ENCODE results near the gene TRIP12. TPM values are rescaled to one million over a fixed set of nuclear protein-coding genes. Genes with fewer than 3 reads are reported as not detected.

The TRIP12 gene
- total and polyA plus RNA-seq, 2 of the 8 experiments (the other 6 are each of a cell fraction or from before 2014, with no cell fraction given): 23.1 to 174 TPM

GRCh38 chr2:229740279-229740678, 181.5 kb downstream of the TRIP12 start:
- no peak overlapping the region for H2BK12ac ChIP-seq (ENCODE audit: low read depth, low read length)
- H3K4ac ChIP-seq (replicated peaks; ENCODE audit: insufficient read length, low read depth, low read length): no peak overlapping the region
- 95% methylated on average over 4 of the region's 4 CpGs; no CpG with 5 or more reads in 1 of the 2 experiments for WGBS, 2 experiments (ENCODE audit: extremely low coverage in 1 of 2, insufficient coverage in 1 of 2, insufficient read length in 1 of 2, insufficient replicate concordance in 2 of 2, low coverage in 1 of 2, low lambda C conversion rate in 2 of 2, missing lambda C conversion rate in 1 of 2)
- no peak overlapping the region for H4K8ac ChIP-seq (ENCODE audit: extremely low read depth, insufficient read depth, low read length)
- H2AFZ ChIP-seq (ENCODE audit: low read length): no peak overlapping the region
- no peaks in the 10 kb centered on the region for H3K27me3 ChIP-seq (replicated peaks in 1 of 4; ENCODE audit: control insufficient read depth in 3 of 4, extremely low read depth in 1 of 4, insufficient read depth in 3 of 4, low read length in 3 of 4)
- TF ChIP-seq CREB1 (IDR thresholded peaks at IDR 0.05): no peak
- TF ChIP-seq SIN3A (conservative IDR thresholded peaks at IDR 0.05 in 1 of 2, IDR thresholded peaks at IDR 0.05 in 1 of 2; ENCODE audit: low read depth in 1 of 2, low read length in 2 of 2): no peak
- no peak for TF ChIP-seq E2F6 (IDR thresholded peaks at IDR 0.05)
- no peak for TF ChIP-seq JUND (IDR thresholded peaks at IDR 0.05; ENCODE audit: low read length)
- no peak for TF ChIP-seq POU5F1 (IDR thresholded peaks at IDR 0.05; ENCODE audit: low read depth, low read length)
- no peak for TF ChIP-seq CBX8 (IDR thresholded peaks at IDR 0.05; ENCODE audit: borderline replicate concordance, low read depth, low read length)
- TF ChIP-seq BCL11A (IDR thresholded peaks at IDR 0.05; ENCODE audit: low read depth in 2 of 2, low read length in 2 of 2): no peak
- TF ChIP-seq SIX5 (IDR thresholded peaks at IDR 0.05; ENCODE audit: low read depth, low read length): no peak
- TF ChIP-seq TAF1 (IDR thresholded peaks at IDR 0.05; ENCODE audit: low read depth, low read length): no peak
- TF ChIP-seq BRCA1 (IDR thresholded peaks at IDR 0.05; ENCODE audit: low read depth, low read length): no peak
- TF ChIP-seq JUN (IDR thresholded peaks at IDR 0.05; ENCODE audit: low read depth, low read length): no peak
- TF ChIP-seq HDAC2 (IDR thresholded peaks at IDR 0.05; ENCODE audit: borderline replicate concordance in 1 of 2, low read depth in 2 of 2, low read length in 2 of 2): no peak
- H3K4me3 ChIP-seq (ENCODE audit: extremely low read depth in 1 of 4, insufficient read depth in 2 of 4, low read depth in 3 of 4, low read length in 4 of 4): no peak overlapping the region
- 0 out of 7 replicates have a peak, but pooled peaks cover 0 to 2% (median 0%) of the 10 kb centered on the region in 4 experiments for H3K4me1 ChIP-seq (replicated peaks in 1 of 4; ENCODE audit: control insufficient read depth in 3 of 4, insufficient read depth in 4 of 4, low read length in 3 of 4)
- H3K23ac ChIP-seq (ENCODE audit: insufficient read length): no peak overlapping the region
- no peak overlapping the region for H2BK15ac ChIP-seq (ENCODE audit: low read length)
- POLR2A ChIA-PET (ENCODE audit: partially characterized antibody): no interaction called here
- H3K4me2 ChIP-seq (ENCODE audit: insufficient read depth in 1 of 2, low read depth in 2 of 2, low read length in 2 of 2): no peak overlapping the region
- H3K9me3 ChIP-seq (ENCODE audit: insufficient read depth in 2 of 2, low read depth in 1 of 2, low read length in 1 of 2): peaks cover 27 to 29% of the 10 kb centered on the region in 2 experiments
- no peak overlapping the region for H2BK5ac ChIP-seq (ENCODE audit: low read depth, low read length)
- H3K14ac ChIP-seq (ENCODE audit: insufficient read length): no peak overlapping the region
- no peak overlapping the region for H2BK20ac ChIP-seq (ENCODE audit: low read length)
- no peak overlapping the region for H2BK120ac ChIP-seq (replicated peaks; ENCODE audit: low read depth, low read length)
- H3K18ac ChIP-seq (ENCODE audit: extremely low read depth, low read length): no peak overlapping the region
- DNase-seq (ENCODE audit: low read depth in 1 of 2, low spot score in 2 of 2) (no peak), FAIRE-seq (no peak)
- no peak overlapping the region for H4K91ac ChIP-seq (replicated peaks; ENCODE audit: insufficient read length, low read length)
- H3K56ac ChIP-seq (replicated peaks; ENCODE audit: insufficient read length, low read depth, low read length): no peak overlapping the region
- no peak overlapping the region for H3K27ac ChIP-seq (ENCODE audit: low read depth, low read length)
- H3K79me1 ChIP-seq (ENCODE audit: low read depth, low read length): no peaks in the 10 kb centered on the region
- CTCF ChIA-PET (ENCODE audit: partially characterized antibody): no interaction called here
- no peaks in the 10 kb centered on the region for H3K79me2 ChIP-seq (ENCODE audit: control insufficient read depth in 1 of 2, insufficient read depth in 2 of 2, low read length in 2 of 2)
- no peak overlapping the region for H3K9ac ChIP-seq (replicated peaks in 1 of 4; ENCODE audit: extremely low read depth in 1 of 4, low read depth in 3 of 4, low read length in 3 of 4)
- no peak overlapping the region for H2AK5ac ChIP-seq (ENCODE audit: low read depth, low read length)
- no peaks in the 10 kb centered on the region for H4K20me1 ChIP-seq (replicated peaks in 1 of 2; ENCODE audit: control insufficient read depth in 1 of 2, insufficient read depth in 2 of 2, low read length in 2 of 2)
- no peaks in the 10 kb centered on the region; a peak in 1 of 8 replicates for H3K36me3 ChIP-seq (ENCODE audit: control insufficient read depth in 2 of 4, insufficient read depth in 4 of 4, low read length in 3 of 4)
- no peak overlapping the region for H4K5ac ChIP-seq (ENCODE audit: insufficient read length, low read depth, low read length)
- no peaks in the 10 kb centered on the region for H3K23me2 ChIP-seq (ENCODE audit: low read depth, low read length)
